ENCODE results near the gene C1S.

DNA sequence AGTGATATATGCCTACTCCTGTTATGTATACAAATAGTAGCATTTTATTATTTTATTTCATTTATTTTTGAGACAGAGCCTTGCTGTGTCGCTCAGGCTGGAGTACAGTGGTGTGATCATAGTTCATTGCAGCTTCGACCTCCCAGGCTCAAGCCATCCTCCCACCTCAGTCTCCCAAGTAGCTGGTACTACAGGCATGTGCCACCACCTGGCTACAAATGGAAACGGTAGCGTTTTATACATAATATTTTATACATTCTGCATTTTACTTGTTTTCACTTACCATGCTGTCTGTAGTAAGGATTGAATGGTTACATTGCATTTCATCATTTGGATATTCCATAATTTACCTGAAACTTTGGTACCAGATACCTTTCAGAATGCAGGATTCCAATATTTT is 17.6 kb downstream of the C1S start:
- TF ChIP-seq, protein P1, sequence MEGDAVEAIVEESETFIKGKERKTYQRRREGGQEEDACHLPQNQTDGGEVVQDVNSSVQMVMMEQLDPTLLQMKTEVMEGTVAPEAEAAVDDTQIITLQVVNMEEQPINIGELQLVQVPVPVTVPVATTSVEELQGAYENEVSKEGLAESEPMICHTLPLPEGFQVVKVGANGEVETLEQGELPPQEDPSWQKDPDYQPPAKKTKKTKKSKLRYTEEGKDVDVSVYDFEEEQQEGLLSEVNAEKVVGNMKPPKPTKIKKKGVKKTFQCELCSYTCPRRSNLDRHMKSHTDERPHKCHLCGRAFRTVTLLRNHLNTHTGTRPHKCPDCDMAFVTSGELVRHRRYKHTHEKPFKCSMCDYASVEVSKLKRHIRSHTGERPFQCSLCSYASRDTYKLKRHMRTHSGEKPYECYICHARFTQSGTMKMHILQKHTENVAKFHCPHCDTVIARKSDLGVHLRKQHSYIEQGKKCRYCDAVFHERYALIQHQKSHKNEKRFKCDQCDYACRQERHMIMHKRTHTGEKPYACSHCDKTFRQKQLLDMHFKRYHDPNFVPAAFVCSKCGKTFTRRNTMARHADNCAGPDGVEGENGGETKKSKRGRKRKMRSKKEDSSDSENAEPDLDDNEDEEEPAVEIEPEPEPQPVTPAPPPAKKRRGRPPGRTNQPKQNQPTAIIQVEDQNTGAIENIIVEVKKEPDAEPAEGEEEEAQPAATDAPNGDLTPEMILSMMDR (IDR thresholded peaks at IDR 0.05): no peak
- no peak for TF ChIP-seq EZH2 (IDR thresholded peaks at IDR 0.05; ENCODE audit: borderline replicate concordance, insufficient read depth, low read depth, low read length, poor library complexity, severe bottlenecking)
